Measurements from ENCODE around the gene GRIP1. TPM values are rescaled to one million over a fixed set of nuclear protein-coding genes. Genes with fewer than 3 reads are reported as not detected.
"Not testable (repeated sequence)": the region's sequence is repeated elsewhere in the genome, so short reads cannot be mapped to it uniquely, and the experiment has no call there.

Gene GRIP1
- total RNA-seq, 1 donor from 2014 or later: not detected

GRCh38 chr12:66541426-66541825 is 137.4 kb downstream of the GRIP1 start:
- intact Hi-C loops (cut with micrococcal nuclease): no loop called here

GRCh38 chr12:66539431-66539830 is 139.4 kb downstream of the GRIP1 start:
- intact Hi-C loops (cut with micrococcal nuclease): no loop called here

GRCh38 chr12:66538970-66539369 is 139.9 kb downstream of the GRIP1 start:
- intact Hi-C loops (cut with micrococcal nuclease): no loop called here

- intact Hi-C loops (cut with micrococcal nuclease): no loop called here
Observed at GRCh38 chr12:66537876-66538275, 141.0 kb downstream of the GRIP1 start.

- intact Hi-C loops (cut with micrococcal nuclease): no loop called here
Observed at GRCh38 chr12:66533767-66534166, 145.1 kb downstream of the GRIP1 start.

- intact Hi-C loops (cut with micrococcal nuclease): no loop called here
Observed at GRCh38 chr12:66531766-66532165, 147.1 kb downstream of the GRIP1 start.

- intact Hi-C loops (cut with micrococcal nuclease): no loop called here
Observed at GRCh38 chr12:66529934-66530333, 148.9 kb downstream of the GRIP1 start.

GRCh38 chr12:66516561-66516960 is 162.3 kb downstream of the GRIP1 start:
- intact Hi-C loops (cut with micrococcal nuclease): no loop called here

GRCh38 chr12:66516133-66516532 is 162.7 kb downstream of the GRIP1 start:
- intact Hi-C loops (cut with micrococcal nuclease): no loop called here

GRCh38 chr12:66514581-66514980 is 164.3 kb downstream of the GRIP1 start:
- intact Hi-C loops (cut with micrococcal nuclease): no loop called here

- intact Hi-C loops (cut with micrococcal nuclease): no loop called here
Observed at GRCh38 chr12:66508025-66508424, 170.9 kb downstream of the GRIP1 start.

GRCh38 chr12:66503746-66504145 is 175.1 kb downstream of the GRIP1 start:
- intact Hi-C loops (cut with micrococcal nuclease): no loop called here

GRCh38 chr12:66502911-66503310 is 176.0 kb downstream of the GRIP1 start:
- intact Hi-C loops (cut with micrococcal nuclease): no loop called here

GRCh38 chr12:66500841-66501240 is 178.0 kb downstream of the GRIP1 start:
- intact Hi-C loops (cut with micrococcal nuclease): no loop called here

GRCh38 chr12:66500091-66500490 is 178.8 kb downstream of the GRIP1 start:
- intact Hi-C loops (cut with micrococcal nuclease): no loop called here

GRCh38 chr12:66499000-66499399 is 179.9 kb downstream of the GRIP1 start:
- intact Hi-C loops (cut with micrococcal nuclease): no loop called here

GRCh38 chr12:66498059-66498458 is 180.8 kb downstream of the GRIP1 start:
- intact Hi-C loops (cut with micrococcal nuclease): not testable (repeated sequence)

- intact Hi-C loops (cut with micrococcal nuclease): no loop called here
Observed at GRCh38 chr12:66497008-66497897, 181.6 kb downstream of the GRIP1 start.

- intact Hi-C loops (cut with micrococcal nuclease): no loop called here
Observed at GRCh38 chr12:66496595-66496994, 182.3 kb downstream of the GRIP1 start.

GRCh38 chr12:66495709-66496108 is 183.2 kb downstream of the GRIP1 start:
- intact Hi-C loops (cut with micrococcal nuclease): no loop called here

GRCh38 chr12:66493819-66494218 is 185.1 kb downstream of the GRIP1 start:
- intact Hi-C loops (cut with micrococcal nuclease): no loop called here

- intact Hi-C loops (cut with micrococcal nuclease): no loop called here
Observed at GRCh38 chr12:66491853-66492252, 187.0 kb downstream of the GRIP1 start.
